Heart left ventricle (tissue), 13 donors: ENCODE measurements around the gene NBAS.

Experiments used
- POLR2A ChIP-seq, 2 donors: fragments of 450-650 bp; IDR thresholded peaks; one replicate each; pipeline ENCODE4 v1.6.1; 2017; ENCODE audit warnings: antibody characterized with exemption in 2 of 2, mild to moderate bottlenecking in 2 of 2, moderate library complexity in 2 of 2
- TF ChIP-seq, protein P1 (sequence below), 12 donors: fragments of 200-600 bp; sonication (generic) in 4 of 12; IDR thresholded peaks; one replicate each; pipeline versions ENCODE4 v1.5.0 to v1.8.0; 2018 to 2022; ENCODE audit warnings: antibody characterized with exemption in 12 of 12, mild to moderate bottlenecking in 5 of 12
- donor health status: ischemic (EF 13 %, LVEDD 7.1; RV severe dilation, severe dysfunction).
- donor health status: DM: no; HTN: yes; CAD: no.
- donor health status: DM: no; HTN: no; CAD: no.
- donor health status: ischemic (EF 25% LVEDD 6.9; RV normal size, moderate dysfunction).
- donor health status: ischemic (EF 25% LVEDD 5.7; RV mildly dilated, moderate dysfunction).
- donor health status: ischemic (EF 35%, LVEDD 5.7; RV mildly dilated, moderate dysfunction).
- donor health status: nonischemic (EF 11% LVEDD 7.7; RV severe dilation, severe dysfunction).
- donor health status: DM: yes; HTN: yes; CAD: no.
- donor health status: PGD.
- donor health status: ischemic (EF 29% LVEDD 5.4; RV normal size, mild dysfunction).
- donor health status: nonischemic (EF 23%, LVEDD 6.1; RV moderate dilation, normal function).

GRCh38 chr2:15279201-15279876, 281.8 kb downstream of the NBAS start:
- TF ChIP-seq, protein P1, sequence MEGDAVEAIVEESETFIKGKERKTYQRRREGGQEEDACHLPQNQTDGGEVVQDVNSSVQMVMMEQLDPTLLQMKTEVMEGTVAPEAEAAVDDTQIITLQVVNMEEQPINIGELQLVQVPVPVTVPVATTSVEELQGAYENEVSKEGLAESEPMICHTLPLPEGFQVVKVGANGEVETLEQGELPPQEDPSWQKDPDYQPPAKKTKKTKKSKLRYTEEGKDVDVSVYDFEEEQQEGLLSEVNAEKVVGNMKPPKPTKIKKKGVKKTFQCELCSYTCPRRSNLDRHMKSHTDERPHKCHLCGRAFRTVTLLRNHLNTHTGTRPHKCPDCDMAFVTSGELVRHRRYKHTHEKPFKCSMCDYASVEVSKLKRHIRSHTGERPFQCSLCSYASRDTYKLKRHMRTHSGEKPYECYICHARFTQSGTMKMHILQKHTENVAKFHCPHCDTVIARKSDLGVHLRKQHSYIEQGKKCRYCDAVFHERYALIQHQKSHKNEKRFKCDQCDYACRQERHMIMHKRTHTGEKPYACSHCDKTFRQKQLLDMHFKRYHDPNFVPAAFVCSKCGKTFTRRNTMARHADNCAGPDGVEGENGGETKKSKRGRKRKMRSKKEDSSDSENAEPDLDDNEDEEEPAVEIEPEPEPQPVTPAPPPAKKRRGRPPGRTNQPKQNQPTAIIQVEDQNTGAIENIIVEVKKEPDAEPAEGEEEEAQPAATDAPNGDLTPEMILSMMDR (IDR thresholded peaks at IDR 0.05): no peak
- TF ChIP-seq POLR2A (IDR thresholded peaks at IDR 0.05): no peak
